H1 (cell line): ENCODE data around the gene CLCF1. TPM values are rescaled to one million over a fixed set of nuclear protein-coding genes. Genes with fewer than 3 reads are reported as not detected.

Experiments used
- CTCF ChIA-PET: fragments of 300-600 bp; sonication (Branson Sonifier 250); formaldehyde crosslinking; loops from one replicate; lab custom pipeline; 2021; ENCODE audit not compliant: partially characterized antibody; lab: Charles Lee
- POLR2A ChIA-PET: fragments of 300-600 bp; sonication (Branson Sonifier 250); formaldehyde crosslinking; loops from one replicate; lab custom pipeline; 2021; ENCODE audit warnings: inconsistent platforms; ENCODE audit not compliant: partially characterized antibody; lab: Charles Lee
- DNase-seq, 2 experiments: peaks; one replicate each; pipeline versions ENCODE4 v3.0.0 to v3.0.0-alpha.2; 2010 to 2022; ENCODE audit warnings: low spot score in 2 of 2, low read depth in 1 of 2, mixed read lengths in 1 of 2
- FAIRE-seq: peaks from 2 replicates; lab custom pipeline; 2011; peaks lifted over from hg19 to GRCh38; lab: Jason Lieb, UNC
- H2AFZ ChIP-seq: 2 replicates; pipeline ENCODE4 v1.8.1; 2012; ENCODE audit warnings: low read length, inconsistent platforms
- H2AK5ac ChIP-seq: 2 replicates; pipeline ENCODE4 v1.6.1; 2013; ENCODE audit warnings: low read depth, low read length
- H2BK120ac ChIP-seq: replicated peaks from 2 replicates; pipeline ENCODE3; 2013; ENCODE audit warnings: low read depth, low read length, inconsistent platforms
- H2BK12ac ChIP-seq: 2 replicates; pipeline ENCODE4 v1.6.1; 2013; ENCODE audit warnings: low read depth, low read length
- H2BK15ac ChIP-seq: 2 replicates; pipeline ENCODE4 v1.6.1; 2013; ENCODE audit warnings: low read length
- H2BK20ac ChIP-seq: 2 replicates; pipeline ENCODE4 v1.6.1; 2013; ENCODE audit warnings: low read length
- H2BK5ac ChIP-seq: 2 replicates; pipeline ENCODE4 v1.6.1; 2013; ENCODE audit warnings: low read depth, low read length
- H3K14ac ChIP-seq: 2 replicates; pipeline ENCODE4 v1.6.1; 2013; ENCODE audit warnings: inconsistent platforms; ENCODE audit not compliant: insufficient read length
- H3K18ac ChIP-seq: 2 replicates; pipeline ENCODE4 v1.6.1; 2013; ENCODE audit warnings: low read length; ENCODE audit errors: extremely low read depth
- H3K23ac ChIP-seq: 2 replicates; pipeline ENCODE4 v1.6.1; 2013; ENCODE audit warnings: inconsistent platforms; ENCODE audit not compliant: insufficient read length
- H3K23me2 ChIP-seq: 2 replicates; pipeline ENCODE4 v1.6.1; 2013; ENCODE audit warnings: low read depth, low read length
- H3K27ac ChIP-seq: 2 replicates; pipeline ENCODE4 v1.6.1; 2011; ENCODE audit warnings: low read depth, low read length, inconsistent platforms
- H3K27me3 ChIP-seq, 4 experiments: replicated peaks in 1 of 4; 1 replicate in 1 of 4; 2 replicates in 3 of 4; pipeline versions ENCODE4 v1.6.1 to v1.8.1; 2011 to 2013; ENCODE audit warnings: low read length in 3 of 4, mild to moderate bottlenecking in 3 of 4, inconsistent platforms in 2 of 4, mixed read lengths in 2 of 4, moderate library complexity in 1 of 4; ENCODE audit not compliant: control insufficient read depth in 3 of 4, insufficient read depth in 3 of 4; ENCODE audit errors: extremely low read depth in 1 of 4
- H3K36me3 ChIP-seq, 4 experiments: 2 replicates each; pipeline versions ENCODE4 v1.6.1 to v1.8.1; 2011 to 2013; ENCODE audit warnings: mild to moderate bottlenecking in 4 of 4, low read length in 3 of 4, moderate library complexity in 2 of 4, control low read depth in 1 of 4, inconsistent platforms in 1 of 4; ENCODE audit not compliant: insufficient read depth in 4 of 4, control insufficient read depth in 2 of 4
- H3K4ac ChIP-seq: replicated peaks from 2 replicates; pipeline ENCODE3; 2013; ENCODE audit warnings: low read length, low read depth, mixed read lengths, inconsistent platforms; ENCODE audit not compliant: insufficient read length
- H3K4me1 ChIP-seq, 4 experiments: replicated peaks in 1 of 4; 1 replicate in 1 of 4; 2 replicates in 3 of 4; pipeline versions ENCODE4 v1.6.1 to v1.8.1; 2011 to 2013; ENCODE audit warnings: low read length in 3 of 4, inconsistent platforms in 2 of 4, mixed read lengths in 1 of 4; ENCODE audit not compliant: insufficient read depth in 4 of 4, control insufficient read depth in 3 of 4
- H3K4me2 ChIP-seq, 2 experiments: 2 replicates each; pipeline versions ENCODE4 v1.6.1 to v1.8.1; 2011 to 2013; ENCODE audit warnings: low read depth in 2 of 2, low read length in 2 of 2, control low read depth in 1 of 2, inconsistent platforms in 1 of 2, mild to moderate bottlenecking in 1 of 2; ENCODE audit not compliant: insufficient read depth in 1 of 2
- H3K4me3 ChIP-seq, 4 experiments: fragments of 200-600, 300-600 bp in 1 of 4; sonication (generic), shearing (Covaris generic), sonication (Bioruptor Twin) in 1 of 4; 2 replicates each; pipeline versions ENCODE4 v1.5.1 to v1.8.1; 2011 to 2016; ENCODE audit warnings: low read length in 4 of 4, low read depth in 3 of 4, control low read depth in 2 of 4, inconsistent platforms in 2 of 4, mild to moderate bottlenecking in 2 of 4, mixed read lengths in 1 of 4, moderate library complexity in 1 of 4; ENCODE audit not compliant: insufficient read depth in 2 of 4; ENCODE audit errors: extremely low read depth in 1 of 4
- H3K56ac ChIP-seq: replicated peaks from 2 replicates; pipeline ENCODE3; 2013; ENCODE audit warnings: low read depth, mild to moderate bottlenecking, mixed read lengths, low read length, inconsistent platforms; ENCODE audit not compliant: insufficient read length
- H3K79me1 ChIP-seq: 2 replicates; pipeline ENCODE4 v1.6.1; 2013; ENCODE audit warnings: low read depth, low read length, control low read depth
- H3K79me2 ChIP-seq, 2 experiments: 2 replicates each; pipeline versions ENCODE4 v1.6.1 to v1.8.1; 2012 to 2013; ENCODE audit warnings: low read length in 2 of 2, mild to moderate bottlenecking in 2 of 2, inconsistent platforms in 1 of 2; ENCODE audit not compliant: insufficient read depth in 2 of 2, control insufficient read depth in 1 of 2
- H3K9ac ChIP-seq, 4 experiments: replicated peaks in 1 of 4; 1 replicate in 1 of 4; 2 replicates in 3 of 4; pipeline versions ENCODE4 v1.6.1 to v1.8.1; 2011 to 2013; ENCODE audit warnings: low read depth in 3 of 4, low read length in 3 of 4, control low read depth in 2 of 4, mild to moderate bottlenecking in 2 of 4, moderate library complexity in 2 of 4, inconsistent platforms in 1 of 4; ENCODE audit errors: extremely low read depth in 1 of 4
- H3K9me3 ChIP-seq, 2 experiments: 2 replicates each; pipeline versions ENCODE4 v1.6.1 to v1.8.1; 2012 to 2013; ENCODE audit warnings: mild to moderate bottlenecking in 2 of 2, moderate library complexity in 2 of 2, control low read depth in 1 of 2, inconsistent platforms in 1 of 2, low read depth in 1 of 2, low read length in 1 of 2, mixed read lengths in 1 of 2; ENCODE audit not compliant: insufficient read depth in 2 of 2
- H4K20me1 ChIP-seq, 2 experiments: replicated peaks in 1 of 2; 2 replicates each; pipeline versions ENCODE3 to v1.8.1; 2011 to 2013; ENCODE audit warnings: inconsistent platforms in 2 of 2, low read length in 2 of 2, mild to moderate bottlenecking in 1 of 2; ENCODE audit not compliant: insufficient read depth in 2 of 2, control insufficient read depth in 1 of 2
- H4K5ac ChIP-seq: 2 replicates; pipeline ENCODE4 v1.6.1; 2013; ENCODE audit warnings: low read length, low read depth, mixed read lengths, inconsistent platforms; ENCODE audit not compliant: insufficient read length
- H4K8ac ChIP-seq: 2 replicates; pipeline ENCODE4 v1.8.0; 2013; ENCODE audit warnings: mild to moderate bottlenecking, moderate library complexity, low read length, inconsistent platforms; ENCODE audit not compliant: insufficient read depth; ENCODE audit errors: extremely low read depth
- H4K91ac ChIP-seq: replicated peaks from 2 replicates; pipeline ENCODE3; 2013; ENCODE audit warnings: low read length, mixed read lengths, inconsistent platforms; ENCODE audit not compliant: insufficient read length
- KDM1A ChIP-seq: fragments of 200-600, 300-600 bp; sonication (generic); IDR thresholded peaks from 2 replicates; pipeline ENCODE4 v1.7.1; 2016; ENCODE audit warnings: mild to moderate bottlenecking, low read length, borderline replicate concordance
- TEAD4 ChIP-seq: IDR thresholded peaks from 2 replicates; pipeline ENCODE4 v1.6.1; 2012; ENCODE audit warnings: low read depth, low read length, inconsistent platforms, mixed read lengths
- WGBS, 2 experiments: shearing (Covaris generic) in 1 of 2; methylation state at CpG; one replicate each; pipeline versions ENCODE4 v1.1.6 to v1.1.7; 2013 to 2015; ENCODE audit warnings: low lambda C conversion rate in 2 of 2, mixed read lengths in 2 of 2, inconsistent platforms in 1 of 2, low coverage in 1 of 2, missing lambda C conversion rate in 1 of 2; ENCODE audit not compliant: insufficient replicate concordance in 2 of 2, insufficient coverage in 1 of 2, insufficient read length in 1 of 2; ENCODE audit errors: extremely low coverage in 1 of 2, missing lambda C conversion rate in 1 of 2; 5-methylcytosine and 5-hydroxymethylcytosine counted together
- polyA plus RNA-seq, 7 experiments: library from polyadenylated mRNA; depleted of rRNA in 3 of 7; stranded (reverse) in 5 of 7; unstranded in 2 of 7; fragments of >200 nt in 5 of 7; fragments of 200-250 nt in 2 of 7; gene quantifications; 1 replicate in 5 of 7; 2 replicates in 1 of 7; 4 replicates in 1 of 7; pipeline versions ENCODE4 v1.2.1 to v1.2.3, GENCODE V29; 2011 to 2013; ENCODE audit warnings: missing spikeins in 2 of 7, mixed read lengths in 2 of 7
- total RNA-seq: library from RNA; stranded (reverse); fragmentation: NEBNext Ultra II Directional; extraction: Animal tissue kit (Norgen Biotek cat#: 25700); gene quantifications from 2 replicates; pipeline ENCODE4 v1.2.1, GENCODE V29; 2021

Gene CLCF1
- total and polyA plus RNA-seq, 2 of the 8 experiments (the other 6 are each of a cell fraction or from before 2014, with no cell fraction given): 0.32 to 1.2 TPM

- CTCF ChIA-PET: interaction anchor here (0.7 to 34.8 kb wide), 10 partner anchors 11 to 330 kb away, joined by 3 to 1305 read pairs (median 5); partner anchors contain the start of genes POLD4 and RAD9A
- no peak overlapping the region for H3K14ac ChIP-seq
- no peak overlapping the region for H2AFZ ChIP-seq
- peak overlapping the region; percentile 45; the same call in 1 of the 2 replicates for H2AK5ac ChIP-seq
- peaks cover 0 to 30% (median 24%) of the 10 kb centered on the region in 4 experiments; a peak in 6 of 7 replicates for H3K4me1 ChIP-seq
- H3K4me3 ChIP-seq: no peak overlapping the region
- H3K9ac ChIP-seq: no peak overlapping the region
- H2BK5ac ChIP-seq: no peak overlapping the region
- 88% methylated on average over 6 of the region's 6 CpGs; no CpG with 5 or more reads in 1 of the 2 experiments for WGBS, 2 experiments
- H2BK20ac ChIP-seq: no peak overlapping the region
- no peak overlapping the region; the same call in 1 of the 2 replicates for H3K18ac ChIP-seq
- H3K56ac ChIP-seq: no peak overlapping the region
- POLR2A ChIA-PET: interaction anchor here (0.6 to 3.1 kb wide), 11 partner anchors 8 to 91 kb away, joined by 3 to 8 read pairs (median 3); partner anchors contain the start of genes POLD4, PPP1CA and RAD9A
- H3K79me2 ChIP-seq: no peaks in the 10 kb centered on the region
- H3K4ac ChIP-seq: no peak overlapping the region
- peaks cover under 1 to 2% of the 10 kb centered on the region in 2 experiments for H4K20me1 ChIP-seq
- H4K8ac ChIP-seq: no peak overlapping the region; the same call in 1 of the 2 replicates
- TF ChIP-seq TEAD4: no peak
- TF ChIP-seq KDM1A: 0 out of 2 replicates have a peak, but pooled peaks have one; percentile 29
- peaks cover 20% of the 10 kb centered on the region; the same call in 1 of the 2 replicates for H3K23me2 ChIP-seq
- peak overlapping the region; percentile 81; the same call in 1 of the 2 replicates for H2BK15ac ChIP-seq
- no peak overlapping the region for H2BK120ac ChIP-seq
- DNase-seq (no peak), FAIRE-seq (no peak)
- no peak overlapping the region for H4K5ac ChIP-seq
- H3K4me2 ChIP-seq: peak overlapping the region; percentile 87 to 96; a peak in 3 of 4 replicates
- H4K91ac ChIP-seq: peak overlapping the region; percentile 6
- H3K27me3 ChIP-seq: peaks cover 7 to 40% (median 35%) of the 10 kb centered on the region in 4 experiments
- no peak overlapping the region for H3K23ac ChIP-seq
- no peak overlapping the region for H3K27ac ChIP-seq
- no peaks in the 10 kb centered on the region for H3K79me1 ChIP-seq
- H2BK12ac ChIP-seq: peak overlapping the region; percentile 93; the same call in 1 of the 2 replicates
- no peaks in the 10 kb centered on the region for H3K36me3 ChIP-seq
- H3K9me3 ChIP-seq: no peaks in the 10 kb centered on the region
Observed at GRCh38 chr11:67376873-67377808, 3.7 kb upstream of the CLCF1 start.
